NCI-H2171 (cell line): Measurements from ENCODE around the gene FBXL13.
"Not testable (repeated sequence)": the region's sequence is repeated elsewhere in the genome, so short reads cannot be mapped to it uniquely, and the experiment has no call there.

Experiments used
- DNase-seq: peaks from one replicate; lab custom pipeline; 2025; lab: John Stamatoyannopoulos, UW

FBXL13 gene

GRCh38 chr7:103074519-103075336, at the start of gene FBXL13, which contains the start of gene ARMC10:
FBXL13 (minus strand) TSS chr7:103074796.
ARMC10 (plus strand) TSS chr7:103075140; CDS start chr7:103075273, 133 bp downstream.
- DNase-seq, result peak; percentile 92

DNA sequence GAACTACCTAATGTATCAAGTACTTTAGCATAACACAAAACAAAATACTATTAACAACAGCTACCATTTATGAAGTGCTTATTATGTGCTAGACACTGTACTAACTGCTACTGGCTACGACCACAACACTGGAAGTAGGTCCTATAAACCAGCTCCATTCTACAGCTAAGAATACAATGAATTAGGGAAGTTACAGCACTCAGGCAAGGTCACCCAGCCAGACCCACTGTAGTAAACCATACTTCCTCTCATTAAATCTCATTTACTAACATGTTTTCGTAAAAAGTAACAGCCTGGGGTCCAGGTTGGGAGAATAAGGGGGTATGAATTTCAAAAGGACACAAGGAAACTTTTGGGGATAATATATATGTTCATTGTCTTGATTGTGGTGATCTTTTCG, 48.9 kb upstream of the FBXL13 start:
- no peak for DNase-seq

- no peak for DNase-seq
Measured at GRCh38 chr7:103121641-103122040, 47.0 kb upstream of the FBXL13 start.

DNA sequence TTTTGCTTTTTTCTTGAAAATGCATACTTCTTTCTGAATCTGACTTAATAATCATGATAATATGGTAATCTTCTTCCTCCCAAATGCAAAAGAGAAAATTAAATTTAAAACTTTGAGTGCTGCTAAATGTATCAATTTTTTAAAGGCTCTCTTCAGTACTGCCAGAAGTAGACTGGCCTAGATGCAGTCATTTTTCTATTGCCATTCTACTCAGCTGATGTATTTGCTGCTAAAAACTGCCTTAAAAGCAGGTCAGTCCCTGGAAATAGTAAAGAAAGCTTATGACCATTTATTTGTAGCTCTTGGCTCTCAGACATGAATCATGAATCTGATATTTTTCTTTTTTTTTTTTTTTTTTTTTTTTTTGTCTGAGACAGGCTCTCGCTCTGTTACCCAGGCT, 45.8 kb upstream of the FBXL13 start:
- no peak for DNase-seq

DNA sequence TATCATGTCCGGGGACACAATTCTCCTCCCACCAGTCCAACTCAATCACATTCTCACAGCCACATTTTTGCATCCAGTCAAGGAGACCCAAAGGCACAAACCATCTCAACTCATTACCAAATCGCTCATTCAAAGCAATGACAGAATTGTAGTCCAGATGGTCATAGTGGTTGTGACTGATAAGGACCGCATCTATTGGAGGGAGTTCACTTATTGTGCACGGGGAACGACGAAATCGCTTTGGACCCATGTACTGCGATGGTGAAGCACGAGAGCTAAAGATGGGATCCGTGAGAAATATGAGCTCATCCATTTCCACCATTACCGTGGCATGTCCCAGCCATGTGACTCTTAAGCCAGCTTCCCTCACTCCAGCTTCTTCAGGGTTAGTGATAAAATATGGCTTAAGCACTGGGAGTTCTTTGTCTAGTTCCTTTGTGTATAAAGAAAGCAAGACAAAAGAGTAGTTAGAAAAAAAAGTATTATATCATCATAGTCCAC, 45.2 kb upstream of the FBXL13 start:
- DNase-seq, result no peak

DNA sequence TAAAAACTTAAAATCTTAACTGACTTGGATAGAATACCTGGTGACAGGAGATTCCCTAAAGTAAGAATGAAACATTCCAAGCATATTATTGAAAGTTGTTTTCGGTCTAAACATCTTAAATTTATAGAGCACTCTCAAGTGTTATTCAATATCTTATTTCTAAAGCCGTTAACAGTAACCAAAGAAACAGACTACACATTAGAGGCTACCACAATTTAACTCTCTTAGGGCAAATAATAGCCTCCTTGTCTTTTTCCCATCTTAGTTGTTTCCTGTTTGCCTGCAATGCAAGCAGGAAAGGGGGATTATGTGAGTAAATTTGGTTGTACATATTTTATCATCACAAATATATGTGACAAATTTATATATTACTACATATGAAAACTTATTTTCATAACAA, 42.9 kb upstream of the FBXL13 start:
- DNase-seq, result no peak

DNA sequence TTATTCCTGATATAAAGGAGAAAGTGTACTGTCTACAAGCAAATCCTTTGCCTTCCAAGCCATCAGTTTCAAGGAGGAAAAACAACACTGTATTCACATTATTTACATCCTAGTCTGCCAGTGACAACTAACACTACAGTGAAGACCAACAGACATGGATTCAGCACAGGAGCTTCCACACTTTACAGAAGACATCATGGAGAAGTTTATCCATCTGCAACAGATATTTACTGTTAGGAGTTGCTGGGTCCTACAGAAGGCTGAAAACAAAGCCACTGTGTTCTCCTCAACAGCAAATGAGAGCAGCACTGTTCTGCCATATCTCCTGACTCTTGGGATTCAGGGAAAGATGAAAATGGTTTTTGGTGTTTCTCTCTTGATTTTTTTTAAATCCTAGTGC, 42.4 kb upstream of the FBXL13 start:
- DNase-seq, result no peak

GRCh38 chr7:103116511-103116910, 41.9 kb upstream of the FBXL13 start:
- no peak for DNase-seq

GRCh38 chr7:103115771-103116170, 41.2 kb upstream of the FBXL13 start:
- DNase-seq, result no peak

DNA sequence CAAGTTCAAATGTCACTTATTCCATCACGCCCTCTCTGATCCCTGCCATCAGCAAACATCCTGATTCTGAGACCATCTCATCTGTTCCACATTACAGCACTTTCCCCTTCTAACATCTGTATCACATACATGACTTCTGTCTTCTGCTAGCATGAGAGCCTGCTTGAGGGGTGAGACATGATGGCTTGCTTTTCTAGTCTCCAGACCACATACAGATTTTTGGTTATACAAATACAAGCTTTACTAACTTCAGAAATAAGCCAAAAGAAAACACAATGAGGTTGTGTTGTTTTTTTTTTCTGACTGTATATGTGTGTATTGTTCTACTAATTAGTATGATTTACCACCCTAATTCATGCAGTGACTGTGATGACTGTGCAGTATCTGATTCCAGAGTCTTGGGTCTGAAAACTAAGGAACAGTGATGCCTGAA, 40.0 kb upstream of the FBXL13 start:
- DNase-seq, result no peak

GRCh38 chr7:103113164-103113563, 38.6 kb upstream of the FBXL13 start:
- DNase-seq, result no peak

DNA sequence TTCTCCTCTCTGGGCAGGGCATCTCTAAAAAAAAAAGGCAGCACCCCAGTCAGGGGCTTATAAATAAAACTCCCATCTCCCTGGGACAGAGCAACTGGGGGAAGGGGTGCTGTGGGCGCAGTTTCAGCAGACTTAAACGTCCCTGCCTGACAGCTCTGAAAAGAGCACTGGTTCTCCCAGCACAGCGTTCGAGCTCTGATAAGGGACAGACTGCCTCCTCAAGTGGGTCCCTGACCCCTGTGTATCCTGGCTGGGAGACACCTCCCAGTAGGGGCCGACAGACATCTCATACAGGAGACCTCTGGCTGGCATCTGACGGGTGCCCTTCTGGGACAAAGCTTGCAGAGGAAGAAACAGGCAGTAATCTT, 32.1 kb upstream of the FBXL13 start:
- not testable (repeated sequence) for DNase-seq

GRCh38 chr7:103106005-103106702, 31.6 kb upstream of the FBXL13 start:
- no peak for DNase-seq

DNA sequence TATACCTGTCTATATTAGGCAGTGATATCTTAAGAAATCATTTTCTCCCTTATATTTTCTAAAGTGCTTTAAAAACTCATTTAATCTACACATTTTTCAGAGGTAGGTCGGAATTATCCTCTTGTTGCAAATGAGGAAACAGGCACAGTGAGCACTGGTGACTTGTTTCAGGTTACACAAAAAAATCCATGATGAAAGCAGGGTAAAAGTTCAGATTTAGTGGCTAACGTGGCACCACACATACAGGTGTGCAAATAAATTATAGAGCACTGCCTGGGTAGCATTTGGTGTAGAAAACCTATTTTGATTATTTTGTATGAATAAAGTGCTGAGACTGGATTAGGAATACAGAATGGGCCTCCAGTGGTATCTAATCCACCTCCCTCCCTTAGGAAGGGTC, 26.9 kb upstream of the FBXL13 start:
- no peak for DNase-seq

DNA sequence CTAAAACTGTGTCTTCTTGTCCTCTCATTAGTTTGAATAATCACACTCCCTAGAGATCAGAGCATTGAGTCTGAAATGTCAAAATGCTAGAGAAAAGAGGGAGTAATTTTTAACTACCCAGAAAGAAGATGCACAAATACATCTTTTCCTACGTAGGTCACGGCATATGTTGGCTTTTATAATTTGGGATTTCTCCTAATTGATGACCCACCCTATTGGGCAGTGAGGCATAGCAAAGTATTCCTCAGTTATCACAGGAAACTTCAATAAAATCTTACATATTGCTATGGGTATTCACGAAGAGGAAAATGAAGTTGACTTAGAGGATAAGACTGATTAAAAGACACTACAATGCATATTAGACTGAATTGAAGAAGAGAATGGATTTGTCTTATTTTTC, 25.8 kb upstream of the FBXL13 start:
- no peak for DNase-seq

- no peak for DNase-seq
Measured at GRCh38 chr7:103097041-103097440, 22.4 kb upstream of the FBXL13 start.

DNA sequence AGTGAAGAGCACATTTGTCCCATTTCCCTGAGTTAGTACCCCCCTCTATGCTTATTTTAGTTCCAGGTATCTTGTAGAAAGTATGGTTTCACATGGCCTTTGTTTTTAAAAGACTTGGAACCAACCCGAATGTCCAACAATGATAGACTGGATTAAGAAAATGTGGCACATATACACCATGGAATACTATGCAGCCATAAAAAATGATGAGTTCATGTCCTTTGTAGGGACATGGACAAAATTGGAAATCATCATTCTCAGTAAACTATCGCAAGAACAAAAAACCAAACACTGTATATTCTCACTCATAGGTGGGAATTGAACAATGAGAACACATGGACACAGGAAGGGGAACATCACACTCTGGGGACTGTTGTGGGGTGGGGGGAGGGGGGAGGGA, 21.0 kb upstream of the FBXL13 start:
- not testable (repeated sequence) for DNase-seq

GRCh38 chr7:103094102-103094501, 19.5 kb upstream of the FBXL13 start:
- no peak for DNase-seq

GRCh38 chr7:103093429-103093828, 18.8 kb upstream of the FBXL13 start:
- no peak for DNase-seq

DNA sequence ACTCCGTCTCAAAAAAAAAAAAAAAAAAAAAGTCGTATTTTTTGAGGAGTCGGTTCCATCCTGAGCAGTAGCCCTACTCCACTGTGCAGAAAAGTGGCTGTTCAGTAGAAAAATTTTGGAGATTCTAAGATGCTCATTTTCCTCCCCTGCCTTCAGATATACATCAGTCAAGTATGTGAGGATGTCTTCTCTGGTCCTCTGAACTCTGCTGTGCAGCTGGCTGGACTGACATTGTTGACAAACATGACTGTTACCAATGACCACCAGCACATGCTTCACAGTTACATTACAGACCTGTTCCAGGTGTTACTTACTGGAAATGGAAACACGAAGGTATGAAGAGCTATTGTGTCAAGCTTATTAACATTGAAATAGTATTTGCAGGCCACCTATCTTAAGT, 17.7 kb upstream of the FBXL13 start:
- DNase-seq, result not testable (repeated sequence)

- DNase-seq, result no peak
Measured at GRCh38 chr7:103083210-103083609, 8.6 kb upstream of the FBXL13 start.

- no peak for DNase-seq
Measured at GRCh38 chr7:103082497-103082896, 7.9 kb upstream of the FBXL13 start.

GRCh38 chr7:103080923-103081322, 6.3 kb upstream of the FBXL13 start:
- no peak for DNase-seq
